Measurements from ENCODE around the gene INCENP. TPM values are rescaled to one million over a fixed set of nuclear protein-coding genes. Genes with fewer than 3 reads are reported as not detected.

Gene INCENP
- polyA plus RNA-seq, 1 of the 3 experiments (the other 2 are of a cell fraction) = 20.1 TPM

DNA sequence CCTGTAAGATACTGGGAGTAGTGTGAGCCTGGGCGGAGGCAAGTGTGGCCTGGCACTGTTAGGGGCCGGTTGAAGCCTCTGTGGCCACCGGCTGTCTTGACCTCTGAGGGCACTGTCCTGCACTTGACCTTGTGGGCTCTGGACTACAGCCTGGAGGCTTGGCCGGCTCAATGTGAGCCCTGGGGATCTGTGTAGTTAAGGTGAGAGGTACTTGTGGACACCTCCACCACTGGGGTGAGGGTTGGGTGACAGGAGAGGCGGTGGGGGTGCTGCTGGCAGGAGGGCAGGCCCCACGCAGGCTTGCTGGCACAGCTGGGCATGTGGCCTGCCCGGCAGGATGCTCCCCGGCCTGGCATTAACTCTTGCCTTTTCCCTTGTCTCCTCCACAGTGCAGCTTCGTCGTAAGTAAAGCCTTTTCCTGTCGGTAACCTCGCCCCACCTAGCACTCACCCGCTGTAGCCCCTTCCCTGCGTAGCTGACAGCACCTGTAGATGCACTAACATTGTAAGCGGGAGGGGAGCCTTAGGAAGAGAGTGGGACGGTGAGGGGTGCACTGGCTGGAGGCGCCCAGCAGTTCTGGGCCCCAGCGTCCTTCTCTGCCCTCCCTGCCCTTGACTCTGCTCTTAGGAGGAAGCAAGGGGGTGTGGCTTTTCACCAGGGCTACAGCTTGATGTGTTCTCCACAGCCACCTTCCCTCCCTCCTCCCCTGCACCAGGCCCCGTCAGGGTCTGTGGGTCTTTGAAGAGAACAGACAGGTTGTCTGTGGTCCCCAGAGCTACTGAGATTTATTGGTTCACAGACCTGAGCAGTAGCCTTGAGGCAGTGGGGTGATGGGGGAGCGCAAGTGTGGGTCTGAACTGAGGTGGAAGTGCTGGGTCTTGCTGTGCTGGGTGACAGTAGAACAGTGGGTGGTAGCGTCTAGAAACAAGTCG, 17.6 kb downstream of the INCENP start:
- CTCF ChIA-PET = interaction anchor here (0.6 to 1.4 kb wide), 2 partner anchors 15 to 130 kb away, joined by 3 read pairs; no protein-coding TSS in a partner anchor
- WGBS (ENCODE audit: low lambda C conversion rate) = 90% methylated on average over 20 of the region's 22 CpGs
- H2AFZ ChIP-seq (ENCODE audit: low read depth) = no peak overlapping the region

GRCh38 chr11:62142043-62142375, 18.2 kb downstream of the INCENP start:
- no peaks in the 10 kb centered on the region for H3F3A ChIP-seq (replicated peaks; ENCODE audit: insufficient read depth)
- H3K27ac ChIP-seq (ENCODE audit: low read depth in 2 of 2, low read length in 1 of 2) = no peak overlapping the region
- WGBS (ENCODE audit: low lambda C conversion rate) = 95% methylated on average over 4 of the region's 4 CpGs
- no peaks in the 10 kb centered on the region for H3K27me3 ChIP-seq (ENCODE audit: insufficient read depth)
- TF ChIP-seq TAF1 (IDR thresholded peaks at IDR 0.05; ENCODE audit: borderline replicate concordance, low read depth, low read length) (no peak), RFX5 (IDR thresholded peaks at IDR 0.05; ENCODE audit: low read length) (no peak), REST (IDR thresholded peaks at IDR 0.05; ENCODE audit: low read depth, low read length) (no peak), FOSL2 (IDR thresholded peaks at IDR 0.05; ENCODE audit: borderline replicate concordance, low read depth) (no peak), POLR2AphosphoS5 (IDR thresholded peaks at IDR 0.05; ENCODE audit: low read depth, low read length) (no peak), RXRA (IDR thresholded peaks at IDR 0.05; ENCODE audit: borderline replicate concordance, low read depth) (no peak), CHD2 (IDR thresholded peaks at IDR 0.05; ENCODE audit: low read length, partially characterized antibody) (no peak)
- TF ChIP-seq, protein P1, sequence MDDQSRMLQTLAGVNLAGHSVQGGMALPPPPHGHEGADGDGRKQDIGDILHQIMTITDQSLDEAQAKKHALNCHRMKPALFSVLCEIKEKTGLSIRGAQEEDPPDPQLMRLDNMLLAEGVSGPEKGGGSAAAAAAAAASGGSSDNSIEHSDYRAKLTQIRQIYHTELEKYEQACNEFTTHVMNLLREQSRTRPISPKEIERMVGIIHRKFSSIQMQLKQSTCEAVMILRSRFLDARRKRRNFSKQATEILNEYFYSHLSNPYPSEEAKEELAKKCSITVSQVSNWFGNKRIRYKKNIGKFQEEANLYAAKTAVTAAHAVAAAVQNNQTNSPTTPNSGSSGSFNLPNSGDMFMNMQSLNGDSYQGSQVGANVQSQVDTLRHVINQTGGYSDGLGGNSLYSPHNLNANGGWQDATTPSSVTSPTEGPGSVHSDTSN (IDR thresholded peaks at IDR 0.05) = no peak
- no peak for DNase-seq
- no peak overlapping the region for H2AFZ ChIP-seq (ENCODE audit: low read depth)
- H3K9ac ChIP-seq = no peak overlapping the region
- POLR2A ChIA-PET = no interaction called here
- H3K36me3 ChIP-seq (replicated peaks in 1 of 2; ENCODE audit: control insufficient read depth in 1 of 2, insufficient read depth in 2 of 2, low read length in 1 of 2) = peaks cover 17 to 56% of the 10 kb centered on the region in 2 experiments
- no peak overlapping the region for H3K4me2 ChIP-seq
- CTCF ChIA-PET = interaction anchor here (0.9 to 1.4 kb wide), 2 partner anchors 11 to 14 kb away, joined by 3 read pairs; no protein-coding TSS in a partner anchor
- peaks cover 7% of the 10 kb centered on the region; the same call in 1 of the 2 replicates for H4K20me1 ChIP-seq (ENCODE audit: insufficient read depth)
- peaks cover 17% of the 10 kb centered on the region for H3K79me2 ChIP-seq (ENCODE audit: insufficient read depth)
- H3K4me1 ChIP-seq (ENCODE audit: control insufficient read depth in 1 of 2, insufficient read depth in 2 of 2, low read depth in 1 of 2, low read length in 1 of 2) = no peaks in the 10 kb centered on the region
- no peaks in the 10 kb centered on the region for H3K9me2 ChIP-seq
- H3K9me3 ChIP-seq = no peaks in the 10 kb centered on the region
- H3K4me3 ChIP-seq (ENCODE audit: low read depth in 2 of 2, low read length in 1 of 2) = no peak overlapping the region

More for the DNA sequence above, 17.6 kb downstream of the INCENP start:
- Histone ChIP-seq H3K9ac (no peak overlapping the region), H3K27me3 (ENCODE audit: insufficient read depth) (no peaks in the 10 kb centered on the region), H3K36me3 (replicated peaks in 1 of 2; ENCODE audit: control insufficient read depth in 1 of 2, insufficient read depth in 2 of 2, low read length in 1 of 2) (peaks cover 17 to 51% of the 10 kb centered on the region in 2 experiments), H4K20me1 (ENCODE audit: insufficient read depth) (peaks cover 9% of the 10 kb centered on the region; the same call in 1 of the 2 replicates), H3K4me3 (ENCODE audit: low read depth in 2 of 2, low read length in 1 of 2) (no peak overlapping the region), H3K4me2 (no peak overlapping the region), H3K9me2 (no peaks in the 10 kb centered on the region), H3K27ac (ENCODE audit: low read depth in 2 of 2, low read length in 1 of 2) (no peak overlapping the region), H3K79me2 (ENCODE audit: insufficient read depth) (peaks cover 23% of the 10 kb centered on the region), H3K4me1 (ENCODE audit: control insufficient read depth in 1 of 2, insufficient read depth in 2 of 2, low read depth in 1 of 2, low read length in 1 of 2) (no peaks in the 10 kb centered on the region), H3F3A (replicated peaks; ENCODE audit: insufficient read depth) (no peaks in the 10 kb centered on the region), H3K9me3 (no peaks in the 10 kb centered on the region)
- no peak for TF ChIP-seq NRF1 (IDR thresholded peaks at IDR 0.05; ENCODE audit: low read depth, low read length)
- no peak for TF ChIP-seq POLR2AphosphoS5 (IDR thresholded peaks at IDR 0.05; ENCODE audit: low read depth, low read length)
- TF ChIP-seq GATA2 (CRISPR knock-in tag; IDR thresholded peaks at IDR 0.05) = no peak
- TF ChIP-seq, protein P1 (IDR thresholded peaks at IDR 0.05) = no peak
- no peak for TF ChIP-seq CHD2 (IDR thresholded peaks at IDR 0.05; ENCODE audit: low read length, partially characterized antibody)
- TF ChIP-seq RXRA (IDR thresholded peaks at IDR 0.05; ENCODE audit: borderline replicate concordance, low read depth) = no peak
- TF ChIP-seq MEF2A (IDR thresholded peaks at IDR 0.05; ENCODE audit: borderline replicate concordance, low read depth) = no peak
- TF ChIP-seq USF2 (IDR thresholded peaks at IDR 0.05; ENCODE audit: borderline replicate concordance, low read depth, low read length) = no peak
- TF ChIP-seq RAD21 (IDR thresholded peaks at IDR 0.05; ENCODE audit: low read length) = no peak
- TF ChIP-seq GABPA (IDR thresholded peaks at IDR 0.05; ENCODE audit: low read depth) = no peak
- no peak for TF ChIP-seq SMC3 (IDR thresholded peaks at IDR 0.05; ENCODE audit: low read depth, low read length)
- no peak for TF ChIP-seq YY1 (IDR thresholded peaks at IDR 0.05; ENCODE audit: low read depth)
- POLR2A ChIA-PET = no interaction called here
- DNase-seq = peak; percentile 8

All from SK-N-SH (cell line).